ENCODE data around the gene SEZ6L2.
"Not testable (repeated sequence)": the region's sequence is repeated elsewhere in the genome, so short reads cannot be mapped to it uniquely, and the experiment has no call there.

Gene SEZ6L2

DNA sequence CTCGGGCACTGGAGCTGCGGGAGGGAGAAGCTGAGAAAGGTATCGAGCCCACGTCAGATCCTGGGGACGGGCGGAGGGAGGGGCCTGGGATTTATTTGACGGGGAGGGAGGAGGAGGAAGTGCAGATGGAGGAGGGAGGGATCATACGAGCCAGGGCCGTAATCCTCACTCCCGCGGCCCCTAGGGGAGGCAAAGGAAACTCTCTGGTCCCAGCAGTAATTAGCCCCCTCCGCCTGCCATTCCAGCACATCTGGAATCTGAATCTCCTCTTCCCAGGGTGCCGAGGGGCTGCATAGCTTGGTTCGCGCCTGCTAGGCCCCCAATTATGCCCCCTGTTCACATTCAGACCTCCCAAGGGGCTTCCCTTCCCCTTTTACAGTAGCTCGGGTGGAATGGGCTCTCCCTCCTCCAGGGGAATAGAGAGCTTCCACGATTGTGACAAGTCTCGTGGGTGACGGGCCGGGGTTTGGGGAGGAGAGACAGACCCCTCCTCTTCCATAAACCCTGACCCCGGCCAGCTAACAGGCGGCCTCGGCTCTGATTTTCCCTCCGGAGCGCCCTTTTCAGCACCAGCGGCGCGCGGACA lies at the start of gene SEZ6L2:
TSS of gene SEZ6L2 (minus strand) at position 35 of the 586 bp plus-strand sequence. CDS start 531 bp downstream, outside the sequence.
- DNase-seq = peak; percentile 89 to 91

GRCh38 chr16:29947897-29948296 lies 48.5 kb upstream of the SEZ6L2 start:
- DNase-seq = no peak

DNA sequence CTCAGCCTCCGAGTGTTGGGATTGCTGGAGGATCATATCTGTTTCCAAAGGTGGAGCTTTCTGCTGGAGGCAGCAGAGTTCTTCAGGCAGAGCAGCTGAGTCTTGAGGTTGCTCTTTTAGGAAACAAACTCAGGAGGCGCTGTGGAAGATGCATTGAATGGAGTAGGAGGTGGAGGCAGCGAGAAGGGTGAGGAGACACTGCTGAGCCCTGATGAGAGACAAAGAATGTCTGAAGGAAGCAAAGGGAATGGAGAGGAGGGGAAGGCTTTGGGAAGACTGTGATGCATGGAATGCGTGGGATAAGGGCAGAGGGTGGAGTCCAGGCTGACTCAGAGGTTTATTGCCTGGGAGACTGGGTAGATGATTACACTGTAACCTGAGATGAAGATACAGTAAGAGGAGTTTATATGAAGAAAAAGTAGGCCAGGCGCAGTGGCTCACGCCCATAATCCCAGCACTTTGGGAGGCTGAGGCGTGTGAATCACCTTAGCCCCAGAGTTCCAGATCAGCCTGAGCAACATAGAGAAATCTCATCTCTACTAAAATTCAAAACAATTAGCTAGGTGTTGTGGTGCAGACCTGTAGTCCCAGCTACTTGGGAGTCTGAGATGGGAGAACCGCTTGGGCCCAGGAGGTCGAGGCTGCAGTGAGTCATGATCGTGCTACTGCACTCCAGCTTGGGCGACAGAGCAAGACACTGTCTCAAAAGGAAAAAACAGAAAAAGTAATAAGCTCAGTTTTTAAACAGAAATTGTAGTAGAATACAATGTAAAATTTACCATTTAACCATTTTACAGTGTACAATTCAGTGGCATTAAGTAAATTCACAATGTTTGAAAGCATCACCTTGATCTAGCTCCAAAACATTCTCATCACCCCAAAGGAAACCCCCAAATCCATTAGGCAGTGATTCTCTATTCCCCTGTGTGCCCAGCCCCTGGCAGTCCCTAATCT lies 44.8 kb upstream of the SEZ6L2 start:
- DNase-seq = peak in 1 of 2 experiments; percentile 2

GRCh38 chr16:29940656-29941055 lies 41.3 kb upstream of the SEZ6L2 start:
- DNase-seq = no peak

GRCh38 chr16:29931750-29932149 lies 32.4 kb upstream of the SEZ6L2 start:
- DNase-seq = not testable (repeated sequence)

- no peak for DNase-seq
These were observed 27.9 kb upstream of the SEZ6L2 start for GRCh38 chr16:29927070-29927905.

DNA sequence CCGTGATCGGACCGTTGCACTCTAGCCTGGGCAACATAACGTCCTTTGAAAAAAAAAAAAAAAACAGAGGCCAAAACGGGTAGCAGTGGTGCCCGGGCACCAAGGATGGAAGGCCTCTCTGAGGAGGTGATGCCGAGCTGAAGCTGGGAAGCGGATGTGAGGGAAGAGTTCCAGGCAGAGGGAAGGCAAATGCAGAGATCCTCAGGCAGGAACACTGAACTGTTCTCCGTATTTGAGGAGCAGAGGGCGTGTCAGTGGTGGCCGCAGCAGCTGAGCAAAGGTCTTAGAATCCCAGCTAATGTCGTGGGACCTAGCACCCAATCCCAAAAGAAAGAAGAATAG lies 27.3 kb upstream of the SEZ6L2 start:
- no peak for DNase-seq

- DNase-seq = peak; percentile 67 to 68
These were observed 26.7 kb upstream of the SEZ6L2 start, which contains the start of gene KCTD13 for GRCh38 chr16:29925781-29926710. Gene KCTD13 (minus strand): TSS chr16:29926226. CDS start chr16:29926033, 193 bp downstream.

DNA sequence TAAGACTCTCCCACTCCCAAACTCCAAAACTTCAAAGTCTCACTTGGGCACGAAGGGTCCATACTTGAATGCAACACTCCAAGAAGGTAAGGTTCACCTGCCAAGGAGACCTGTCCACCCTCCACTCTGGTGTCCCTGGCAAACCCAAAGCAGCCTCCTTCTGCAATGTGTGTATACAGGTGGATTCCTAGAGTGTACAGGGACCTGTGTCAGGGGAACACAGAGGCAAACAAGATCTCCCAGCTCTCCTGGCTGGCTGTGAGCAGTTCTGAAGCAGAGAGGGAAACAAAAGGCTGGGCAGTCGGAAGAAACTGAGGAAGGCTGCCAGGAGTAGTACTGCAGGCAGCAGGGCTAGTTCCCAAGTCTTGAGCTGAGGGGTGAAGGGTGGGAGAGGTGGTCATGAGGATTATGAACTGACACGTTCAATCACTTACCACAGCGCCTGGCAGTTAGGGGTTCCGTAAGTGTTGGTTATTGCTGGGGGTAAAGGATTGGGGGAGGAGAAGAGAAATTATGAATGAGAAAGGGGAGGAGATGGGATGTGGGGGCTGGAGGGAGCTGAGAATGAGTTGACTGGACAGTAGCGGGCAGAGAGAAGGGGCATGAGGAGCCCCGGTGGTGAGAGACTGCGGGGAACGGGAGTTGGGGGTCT lies 25.9 kb upstream of the SEZ6L2 start:
- no peak for DNase-seq

GRCh38 chr16:29922986-29923501 lies 23.7 kb upstream of the SEZ6L2 start:
- no peak for DNase-seq

- no peak for DNase-seq
These were observed 23.0 kb upstream of the SEZ6L2 start for GRCh38 chr16:29922326-29922725.

DNA sequence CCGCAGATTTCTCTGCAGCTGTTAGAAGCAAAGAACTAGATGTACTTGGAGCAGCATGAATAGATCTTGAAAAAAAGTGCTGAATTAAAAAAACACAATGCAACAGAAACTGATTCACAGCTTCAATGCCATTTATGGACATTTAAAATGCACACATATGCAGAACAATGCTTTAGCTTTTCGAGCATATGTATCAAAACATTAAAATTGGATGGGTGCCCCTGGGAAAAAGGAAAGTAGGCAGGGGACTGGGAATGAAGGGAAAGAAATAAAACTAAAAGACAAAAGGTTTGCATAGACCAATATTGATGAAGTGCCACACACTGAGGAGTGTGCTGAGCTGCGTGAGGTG lies 21.7 kb upstream of the SEZ6L2 start:
- DNase-seq = no peak

- peak in 1 of 2 experiments; percentile 4 for DNase-seq
These were observed 21.1 kb upstream of the SEZ6L2 start for GRCh38 chr16:29920288-29921033.

GRCh38 chr16:29916979-29917378 lies 17.6 kb upstream of the SEZ6L2 start:
- DNase-seq = no peak

- no peak for DNase-seq
These were observed 16.4 kb upstream of the SEZ6L2 start for GRCh38 chr16:29915590-29916247.

- DNase-seq = no peak
These were observed 14.2 kb upstream of the SEZ6L2 start for GRCh38 chr16:29913514-29913913.

- no peak for DNase-seq
These were observed 12.7 kb upstream of the SEZ6L2 start for GRCh38 chr16:29912087-29912486.

- no peak for DNase-seq
These were observed 12.3 kb upstream of the SEZ6L2 start for GRCh38 chr16:29911676-29912010.

- no peak for DNase-seq
These were observed 11.7 kb upstream of the SEZ6L2 start for GRCh38 chr16:29910819-29911675.
